ENCODE measurements around the gene TMED7. TPM values are rescaled to one million over a fixed set of nuclear protein-coding genes. Genes with fewer than 3 reads are reported as not detected.
"Not testable (repeated sequence)": the region's sequence is repeated elsewhere in the genome, so short reads cannot be mapped to it uniquely, and the experiment has no call there.

TMED7 gene
- total RNA-seq, 1 experiment from 2014 or later = 71.5 TPM

DNA sequence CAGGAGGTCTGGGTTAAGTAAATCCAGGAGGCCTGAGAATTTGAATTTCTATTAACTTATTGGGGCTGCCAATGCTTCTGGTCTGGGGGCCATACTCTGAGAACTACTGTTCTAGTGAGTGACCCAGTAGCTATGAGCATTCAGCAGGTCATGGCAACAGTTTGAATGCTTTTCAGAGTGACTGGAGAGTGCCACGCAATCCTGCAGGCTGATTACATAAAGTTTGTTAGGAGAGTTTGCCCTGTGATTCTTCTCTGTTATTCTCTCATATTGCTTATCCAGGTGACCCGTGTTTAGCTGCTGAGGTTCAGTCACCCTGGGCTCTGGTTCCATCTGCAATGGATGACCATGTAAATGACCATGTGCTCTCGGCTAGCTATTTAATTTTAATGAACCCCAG is 22.2 kb upstream of the TMED7 start:
- H3K27me3 ChIP-seq (replicated peaks; ENCODE audit: control insufficient read depth, insufficient read depth, low read length) = no peaks in the 10 kb centered on the region
- H3K27me3 Mint-ChIP-seq (ENCODE audit: insufficient read depth, unreplicated experiment) = peaks cover 10% of the 10 kb centered on the region
- no peaks in the 10 kb centered on the region for H3K9me3 ChIP-seq
- H3K36me3 ChIP-seq (ENCODE audit: control insufficient read depth, insufficient read depth, low read length) = no peaks in the 10 kb centered on the region
- no peaks in the 10 kb centered on the region for H3K4me1 Mint-ChIP-seq (ENCODE audit: low read depth, unreplicated experiment)
- ChIA-PET POLR2A (no interaction called here), CTCF (no interaction called here)
- no TSS peak for BruUV-seq (replicated peaks)
- no peaks in the 10 kb centered on the region for H3K9me3 Mint-ChIP-seq (ENCODE audit: unreplicated experiment)
- intact Hi-C loops (cut with micrococcal nuclease; ENCODE audit: unreplicated experiment) = no loop called here
- H3K4me3 ChIP-seq (ENCODE audit: low read depth, low read length) = no peak overlapping the region
- no peaks in the 10 kb centered on the region for H3K36me3 Mint-ChIP-seq (ENCODE audit: insufficient read depth, unreplicated experiment)
- H3K4me3 Mint-ChIP-seq (ENCODE audit: unreplicated experiment) = no peak overlapping the region
- no peaks in the 10 kb centered on the region for H3K4me1 ChIP-seq
- H3K27ac Mint-ChIP-seq (ENCODE audit: unreplicated experiment) = no peak overlapping the region
- DNase-seq = no peak
- TF ChIP-seq, protein P1, sequence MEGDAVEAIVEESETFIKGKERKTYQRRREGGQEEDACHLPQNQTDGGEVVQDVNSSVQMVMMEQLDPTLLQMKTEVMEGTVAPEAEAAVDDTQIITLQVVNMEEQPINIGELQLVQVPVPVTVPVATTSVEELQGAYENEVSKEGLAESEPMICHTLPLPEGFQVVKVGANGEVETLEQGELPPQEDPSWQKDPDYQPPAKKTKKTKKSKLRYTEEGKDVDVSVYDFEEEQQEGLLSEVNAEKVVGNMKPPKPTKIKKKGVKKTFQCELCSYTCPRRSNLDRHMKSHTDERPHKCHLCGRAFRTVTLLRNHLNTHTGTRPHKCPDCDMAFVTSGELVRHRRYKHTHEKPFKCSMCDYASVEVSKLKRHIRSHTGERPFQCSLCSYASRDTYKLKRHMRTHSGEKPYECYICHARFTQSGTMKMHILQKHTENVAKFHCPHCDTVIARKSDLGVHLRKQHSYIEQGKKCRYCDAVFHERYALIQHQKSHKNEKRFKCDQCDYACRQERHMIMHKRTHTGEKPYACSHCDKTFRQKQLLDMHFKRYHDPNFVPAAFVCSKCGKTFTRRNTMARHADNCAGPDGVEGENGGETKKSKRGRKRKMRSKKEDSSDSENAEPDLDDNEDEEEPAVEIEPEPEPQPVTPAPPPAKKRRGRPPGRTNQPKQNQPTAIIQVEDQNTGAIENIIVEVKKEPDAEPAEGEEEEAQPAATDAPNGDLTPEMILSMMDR (IDR thresholded peaks at IDR 0.05; ENCODE audit: insufficient read depth in 1 of 2, low read depth in 1 of 2, low read length in 1 of 2, severe bottlenecking in 1 of 2, unreplicated experiment in 1 of 2) = no peak

DNA sequence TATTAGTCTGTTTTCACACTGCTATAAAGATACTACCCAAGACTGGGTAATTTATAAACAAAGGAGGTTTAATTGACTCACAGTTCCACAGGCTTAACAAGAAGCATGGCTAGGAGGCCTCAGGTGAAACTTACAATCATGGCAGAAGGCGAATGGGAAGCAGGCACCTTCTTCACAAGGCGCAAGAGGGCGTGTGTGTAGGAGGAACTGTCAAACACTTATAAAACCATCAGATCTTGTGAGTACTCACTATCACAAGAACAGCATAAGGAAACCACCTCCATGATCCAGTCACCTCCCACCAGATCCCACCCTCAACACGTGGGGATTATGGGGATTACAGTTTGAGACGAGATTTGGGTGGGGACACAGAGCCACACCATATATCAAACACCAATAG is 19.6 kb upstream of the TMED7 start:
- H3K4me1 ChIP-seq; H3K9me3 ChIP-seq; POLR2A ChIA-PET; H3K4me3 ChIP-seq (ENCODE audit: low read depth, low read length); H3K9me3 Mint-ChIP-seq (ENCODE audit: unreplicated experiment); H3K4me1 Mint-ChIP-seq (ENCODE audit: low read depth, unreplicated experiment); intact Hi-C loops (cut with micrococcal nuclease; ENCODE audit: unreplicated experiment); CTCF ChIA-PET; H3K4me3 Mint-ChIP-seq (ENCODE audit: unreplicated experiment); H3K27ac Mint-ChIP-seq (ENCODE audit: unreplicated experiment); DNase-seq; H3K27me3 ChIP-seq (replicated peaks; ENCODE audit: control insufficient read depth, insufficient read depth, low read length); BruUV-seq (replicated peaks); H3K27me3 Mint-ChIP-seq (ENCODE audit: insufficient read depth, unreplicated experiment); H3K36me3 Mint-ChIP-seq (ENCODE audit: insufficient read depth, unreplicated experiment); H3K36me3 ChIP-seq (ENCODE audit: control insufficient read depth, insufficient read depth, low read length): not testable (repeated sequence)

DNA sequence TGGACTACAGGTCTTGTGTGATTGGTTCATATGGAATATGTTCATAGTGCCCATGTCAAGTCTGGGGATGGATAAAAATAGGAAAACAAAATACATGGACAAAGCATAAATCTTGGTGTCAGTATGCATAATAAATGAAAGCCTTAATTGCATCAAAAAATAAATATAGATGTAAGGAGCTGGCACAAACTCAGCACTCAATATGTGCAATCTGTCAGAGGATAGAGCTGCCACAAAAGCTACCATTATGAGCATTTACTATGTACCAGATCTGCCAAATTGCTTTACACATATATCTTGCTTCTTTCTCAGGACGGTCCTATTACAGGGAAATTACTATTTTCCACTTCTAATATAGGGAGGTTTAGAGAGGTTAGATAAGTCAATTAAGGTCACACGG is 18.2 kb upstream of the TMED7 start:
- H3K9me3 ChIP-seq = no peaks in the 10 kb centered on the region
- no peak for DNase-seq
- H3K4me1 ChIP-seq = no peaks in the 10 kb centered on the region
- POLR2A ChIA-PET = no interaction called here
- Mint-ChIP-seq H3K27me3 (ENCODE audit: insufficient read depth, unreplicated experiment) (peaks cover 10% of the 10 kb centered on the region), H3K4me3 (ENCODE audit: unreplicated experiment) (no peak overlapping the region), H3K4me1 (ENCODE audit: low read depth, unreplicated experiment) (no peaks in the 10 kb centered on the region), H3K9me3 (ENCODE audit: unreplicated experiment) (no peaks in the 10 kb centered on the region), H3K27ac (ENCODE audit: unreplicated experiment) (no peak overlapping the region), H3K36me3 (ENCODE audit: insufficient read depth, unreplicated experiment) (no peaks in the 10 kb centered on the region)
- TF ChIP-seq, protein P1 (IDR thresholded peaks at IDR 0.05; ENCODE audit: insufficient read depth in 1 of 2, low read depth in 1 of 2, low read length in 1 of 2, severe bottlenecking in 1 of 2, unreplicated experiment in 1 of 2) = no peak
- no peaks in the 10 kb centered on the region; the same call in 1 of the 2 replicates for H3K36me3 ChIP-seq (ENCODE audit: control insufficient read depth, insufficient read depth, low read length)
- no peaks in the 10 kb centered on the region for H3K27me3 ChIP-seq (replicated peaks; ENCODE audit: control insufficient read depth, insufficient read depth, low read length)
- intact Hi-C loops (cut with micrococcal nuclease; ENCODE audit: unreplicated experiment) = no loop called here
- CTCF ChIA-PET = no interaction called here
- H3K4me3 ChIP-seq (ENCODE audit: low read depth, low read length) = no peak overlapping the region
- BruUV-seq (replicated peaks) = no TSS peak

DNA sequence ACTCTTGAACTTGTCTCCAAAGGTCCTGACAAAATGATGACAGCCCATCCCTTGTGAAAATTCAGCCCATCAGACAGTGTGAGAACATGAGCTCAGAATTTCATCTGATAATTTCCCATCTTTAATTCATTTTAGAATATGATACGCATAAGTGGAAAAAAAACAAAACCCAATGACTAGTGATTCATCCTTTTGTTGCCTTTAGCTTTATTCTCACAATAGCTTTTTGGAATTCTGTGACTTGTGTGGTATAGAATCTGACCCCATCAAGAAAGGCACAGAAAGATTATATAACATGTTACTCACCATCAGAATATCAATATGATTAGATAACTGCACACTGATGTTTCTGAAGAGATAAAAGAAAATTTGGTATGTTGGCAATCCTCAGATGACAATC is 16.1 kb upstream of the TMED7 start:
- Histone ChIP-seq H3K4me1 (no peaks in the 10 kb centered on the region), H3K36me3 (ENCODE audit: control insufficient read depth, insufficient read depth, low read length) (no peaks in the 10 kb centered on the region; the same call in 1 of the 2 replicates), H3K27me3 (replicated peaks; ENCODE audit: control insufficient read depth, insufficient read depth, low read length) (no peaks in the 10 kb centered on the region; the same call in 1 of the 2 replicates), H3K9me3 (no peaks in the 10 kb centered on the region), H3K4me3 (ENCODE audit: low read depth, low read length) (no peak overlapping the region)
- Mint-ChIP-seq H3K27me3 (ENCODE audit: insufficient read depth, unreplicated experiment) (peaks cover 15% of the 10 kb centered on the region), H3K36me3 (ENCODE audit: insufficient read depth, unreplicated experiment) (no peaks in the 10 kb centered on the region), H3K4me3 (ENCODE audit: unreplicated experiment) (no peak overlapping the region), H3K9me3 (ENCODE audit: unreplicated experiment) (no peaks in the 10 kb centered on the region), H3K4me1 (ENCODE audit: low read depth, unreplicated experiment) (no peaks in the 10 kb centered on the region), H3K27ac (ENCODE audit: unreplicated experiment) (no peak overlapping the region)
- TF ChIP-seq, protein P1 (IDR thresholded peaks at IDR 0.05; ENCODE audit: insufficient read depth in 1 of 2, low read depth in 1 of 2, low read length in 1 of 2, severe bottlenecking in 1 of 2, unreplicated experiment in 1 of 2) = no peak
- no TSS peak for BruUV-seq (replicated peaks)
- no peak for DNase-seq
- intact Hi-C loops (cut with micrococcal nuclease; ENCODE audit: unreplicated experiment) = no loop called here
- CTCF ChIA-PET = no interaction called here
- POLR2A ChIA-PET = no interaction called here
